AG09309 (cell line): ENCODE results near the gene SPATA24.

Experiments used
- DNase-seq: peaks from one replicate; pipeline ENCODE4 v3.0.0-alpha.2; 2010; ENCODE audit warnings: low read depth
- H3K4me3 ChIP-seq: 2 replicates; pipeline ENCODE4 v1.5.1; 2011; ENCODE audit warnings: mild to moderate bottlenecking, low read depth, low read length, moderate library complexity; ENCODE audit not compliant: control insufficient read depth
- TF ChIP-seq, protein P1 (sequence below): IDR thresholded peaks from 2 replicates; pipeline ENCODE4 v1.5.1; 2011; ENCODE audit warnings: mild to moderate bottlenecking, low read depth, low read length, inconsistent platforms; ENCODE audit not compliant: insufficient read depth, control insufficient read depth; ENCODE audit errors: missing control alignments

Gene SPATA24, protein sequence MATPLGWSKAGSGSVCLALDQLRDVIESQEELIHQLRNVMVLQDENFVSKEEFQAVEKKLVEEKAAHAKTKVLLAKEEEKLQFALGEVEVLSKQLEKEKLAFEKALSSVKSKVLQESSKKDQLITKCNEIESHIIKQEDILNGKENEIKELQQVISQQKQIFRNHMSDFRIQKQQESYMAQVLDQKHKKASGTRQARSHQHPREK

DNA sequence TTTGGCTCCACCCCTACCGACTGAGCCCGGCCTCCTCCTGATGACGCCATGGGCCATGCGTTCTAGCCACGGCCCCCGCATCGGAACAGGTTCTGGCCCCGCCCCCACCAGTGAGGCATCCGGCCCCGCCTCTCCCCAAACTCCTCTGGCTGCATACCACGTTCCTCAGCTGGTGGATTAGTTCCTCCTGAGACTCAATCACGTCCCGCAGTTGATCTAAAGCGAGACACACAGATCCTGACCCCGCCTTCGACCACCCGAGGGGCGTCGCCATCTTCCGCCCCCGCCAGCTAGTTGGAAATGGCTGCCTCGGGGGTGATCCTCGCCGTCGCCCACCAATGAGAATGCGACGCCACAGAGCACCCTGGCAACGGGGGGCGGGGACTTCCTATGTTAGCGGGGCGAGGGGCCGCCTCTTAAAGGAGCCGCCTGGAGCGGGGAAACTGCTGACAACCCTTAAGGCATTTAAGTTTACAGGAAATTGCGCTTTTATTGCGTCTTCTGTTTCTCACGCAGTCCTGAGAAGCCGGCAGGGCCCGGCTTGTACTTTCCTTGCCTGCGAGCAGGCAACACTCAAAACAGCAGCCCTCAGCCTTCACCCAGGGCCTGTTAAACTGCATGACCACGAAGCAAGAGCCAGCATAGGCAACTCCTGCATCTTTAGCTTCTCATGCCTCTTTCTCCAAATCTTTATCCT, at the start of gene SPATA24:
Gene SPATA24 (minus strand): TSS at position 303 of the 697 bp plus-strand sequence. CDS start 29 bp downstream, at position 274.
- H3K4me3 ChIP-seq: peak within 1 kb of the TSS; percentile 48
- DNase-seq: peak; percentile 88
- TF ChIP-seq, protein P1, sequence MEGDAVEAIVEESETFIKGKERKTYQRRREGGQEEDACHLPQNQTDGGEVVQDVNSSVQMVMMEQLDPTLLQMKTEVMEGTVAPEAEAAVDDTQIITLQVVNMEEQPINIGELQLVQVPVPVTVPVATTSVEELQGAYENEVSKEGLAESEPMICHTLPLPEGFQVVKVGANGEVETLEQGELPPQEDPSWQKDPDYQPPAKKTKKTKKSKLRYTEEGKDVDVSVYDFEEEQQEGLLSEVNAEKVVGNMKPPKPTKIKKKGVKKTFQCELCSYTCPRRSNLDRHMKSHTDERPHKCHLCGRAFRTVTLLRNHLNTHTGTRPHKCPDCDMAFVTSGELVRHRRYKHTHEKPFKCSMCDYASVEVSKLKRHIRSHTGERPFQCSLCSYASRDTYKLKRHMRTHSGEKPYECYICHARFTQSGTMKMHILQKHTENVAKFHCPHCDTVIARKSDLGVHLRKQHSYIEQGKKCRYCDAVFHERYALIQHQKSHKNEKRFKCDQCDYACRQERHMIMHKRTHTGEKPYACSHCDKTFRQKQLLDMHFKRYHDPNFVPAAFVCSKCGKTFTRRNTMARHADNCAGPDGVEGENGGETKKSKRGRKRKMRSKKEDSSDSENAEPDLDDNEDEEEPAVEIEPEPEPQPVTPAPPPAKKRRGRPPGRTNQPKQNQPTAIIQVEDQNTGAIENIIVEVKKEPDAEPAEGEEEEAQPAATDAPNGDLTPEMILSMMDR: no peak

DNA sequence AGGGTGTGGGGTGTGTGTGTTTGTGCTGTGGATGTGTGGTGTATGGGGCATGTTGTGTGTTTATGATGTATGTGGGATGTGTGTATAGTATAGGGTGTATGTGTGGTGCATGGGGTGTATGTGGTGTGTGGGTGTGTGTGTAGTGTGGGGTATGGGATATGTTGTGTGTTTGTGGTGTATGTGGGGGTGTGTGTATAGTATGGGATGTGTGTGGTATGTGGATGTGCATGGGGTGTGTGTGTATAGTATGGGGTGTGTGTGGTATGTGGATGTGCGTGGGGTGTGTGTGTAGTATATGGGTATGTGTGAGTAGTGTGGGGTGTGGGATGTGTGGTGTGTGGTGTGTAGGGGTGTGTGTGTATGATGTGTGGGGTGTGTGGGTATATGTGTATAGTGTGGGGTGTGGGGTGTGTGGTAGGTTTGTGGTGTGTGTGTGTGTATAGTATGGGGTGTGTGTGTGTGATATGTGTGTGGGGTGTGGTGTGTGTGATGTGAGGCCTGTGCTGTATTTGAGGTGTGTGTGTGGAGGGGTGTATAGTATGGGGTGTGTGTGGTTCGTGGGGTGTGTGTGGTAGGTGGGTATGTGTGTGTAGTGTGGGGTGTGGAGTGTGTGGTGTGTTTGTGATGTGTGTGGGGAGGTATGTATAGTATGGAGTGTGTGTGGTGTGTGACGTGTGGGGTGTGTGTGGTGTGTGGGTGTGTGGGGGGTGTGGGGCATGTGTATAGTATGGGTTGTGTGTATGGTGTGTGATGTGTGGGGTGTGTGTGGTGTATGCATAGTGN, 48.2 kb upstream of the SPATA24 start:
- no peak for DNase-seq
- no peak overlapping the region for H3K4me3 ChIP-seq
- TF ChIP-seq, protein P1: no peak

DNA sequence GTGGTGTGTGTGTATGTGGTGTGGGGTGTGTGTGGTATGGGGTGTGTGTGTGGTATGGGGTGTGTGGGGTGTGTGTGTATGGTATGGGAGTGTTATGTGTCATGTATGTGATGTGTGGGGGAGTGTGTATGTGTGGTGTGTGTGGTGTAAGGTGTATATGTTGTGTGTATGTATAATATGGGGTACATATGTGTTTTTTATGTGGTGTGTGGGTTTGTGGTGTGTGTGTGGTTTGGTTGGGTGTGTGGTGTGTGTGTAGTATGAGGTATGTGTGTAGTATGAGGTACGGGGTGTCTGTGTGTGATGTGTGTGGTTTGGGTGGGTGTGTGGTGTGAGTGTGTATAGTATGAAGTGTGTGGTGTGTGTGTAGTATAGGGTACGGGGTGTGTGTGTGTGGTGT, 47.3 kb upstream of the SPATA24 start:
- TF ChIP-seq, protein P1: no peak
- DNase-seq: no peak
- no peak overlapping the region for H3K4me3 ChIP-seq

DNA sequence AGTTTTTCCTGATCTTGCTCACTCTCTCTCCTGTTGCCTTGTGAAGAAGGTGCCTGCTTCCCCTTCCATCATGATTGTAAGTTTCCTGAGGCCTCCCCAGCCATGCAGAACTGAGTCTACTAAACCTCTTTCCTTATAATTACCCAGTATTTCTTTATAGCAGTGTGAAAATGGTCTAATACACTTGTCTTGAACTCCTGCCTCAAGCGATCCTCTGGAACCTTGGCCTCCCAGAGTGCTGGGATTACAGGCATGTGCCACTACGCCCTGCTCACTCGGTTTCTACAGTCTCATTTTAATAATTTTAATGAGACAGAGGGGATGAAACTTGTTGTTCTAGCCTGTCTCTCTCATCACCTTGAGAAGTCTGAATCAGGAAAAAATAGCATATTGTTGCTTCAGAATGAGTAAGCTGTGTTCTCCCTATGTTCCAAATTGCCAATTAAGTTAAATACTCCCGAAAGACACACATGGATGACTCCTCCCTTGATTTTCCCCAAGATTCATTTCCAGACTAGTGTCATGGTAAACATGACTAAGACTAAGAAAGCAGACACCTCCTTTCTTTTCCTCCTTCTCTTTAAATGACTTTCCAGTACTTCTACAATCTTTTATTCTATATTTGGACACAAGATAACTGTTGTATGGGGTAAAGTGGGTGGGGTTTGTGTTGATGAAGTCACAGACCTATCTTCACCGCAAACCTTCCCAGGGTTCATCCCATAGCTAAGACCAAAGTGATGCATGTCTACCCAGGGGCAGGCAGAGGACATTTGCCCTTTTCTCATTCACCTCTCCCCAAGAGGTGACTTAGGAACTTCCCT, 43.3 kb upstream of the SPATA24 start:
- DNase-seq: no peak
- TF ChIP-seq, protein P1: no peak
- no peak overlapping the region for H3K4me3 ChIP-seq

DNA sequence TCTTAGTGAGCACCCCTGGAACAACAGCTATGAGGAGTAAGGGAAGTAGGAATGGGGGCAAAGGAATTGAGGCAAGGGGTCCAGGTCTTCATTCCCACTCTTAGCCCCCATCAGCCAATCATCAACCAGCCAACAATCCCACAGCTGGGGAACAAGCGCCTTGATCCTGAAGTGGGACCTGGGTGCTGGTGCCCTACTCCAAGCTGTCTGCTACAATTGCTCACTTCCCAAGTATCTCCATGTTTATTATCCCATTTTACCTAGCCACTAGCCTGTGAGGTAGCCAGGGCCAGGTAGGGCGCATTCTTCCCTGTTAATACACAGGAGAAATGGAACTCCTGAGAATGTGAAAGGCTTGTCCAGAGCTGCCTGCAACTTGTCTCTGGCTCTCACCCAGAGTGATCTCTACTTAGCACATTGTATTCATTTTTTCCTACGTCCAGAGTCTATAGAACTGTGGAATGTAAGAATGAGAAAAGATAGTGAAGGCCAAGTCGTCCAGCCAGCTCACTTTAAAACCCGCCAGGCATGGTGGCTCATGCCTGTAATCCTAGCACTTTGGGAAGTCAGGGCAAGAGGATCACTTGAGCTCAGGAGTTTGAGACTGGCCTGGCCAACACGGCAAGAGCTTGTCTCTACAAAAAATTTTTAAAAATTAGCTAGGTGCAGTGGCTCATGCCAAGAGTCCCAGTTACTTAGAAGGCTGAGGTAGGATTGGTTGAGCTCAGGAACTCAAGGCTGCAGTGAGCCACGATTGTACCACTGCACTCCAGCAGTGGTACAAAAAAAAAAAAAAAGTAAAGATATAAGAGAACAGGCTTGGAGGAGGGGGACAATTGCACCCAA, 41.7 kb upstream of the SPATA24 start:
- DNase-seq: no peak
- no peak overlapping the region for H3K4me3 ChIP-seq
- TF ChIP-seq, protein P1: no peak
